SK-N-MC (cell line): ENCODE results near the gene PRKCQ.

Experiments used
- EZH2 ChIP-seq: fragments of 200-600 bp; sonication (generic); IDR thresholded peaks from one replicate; pipeline ENCODE4 v1.6.1; 2017; ENCODE audit warnings: antibody characterized with exemption
- POLR2AphosphoS5 ChIP-seq: IDR thresholded peaks from 2 replicates; pipeline ENCODE4 v1.6.1; 2012; ENCODE audit warnings: mild to moderate bottlenecking, low read depth, low read length, borderline replicate concordance

DNA sequence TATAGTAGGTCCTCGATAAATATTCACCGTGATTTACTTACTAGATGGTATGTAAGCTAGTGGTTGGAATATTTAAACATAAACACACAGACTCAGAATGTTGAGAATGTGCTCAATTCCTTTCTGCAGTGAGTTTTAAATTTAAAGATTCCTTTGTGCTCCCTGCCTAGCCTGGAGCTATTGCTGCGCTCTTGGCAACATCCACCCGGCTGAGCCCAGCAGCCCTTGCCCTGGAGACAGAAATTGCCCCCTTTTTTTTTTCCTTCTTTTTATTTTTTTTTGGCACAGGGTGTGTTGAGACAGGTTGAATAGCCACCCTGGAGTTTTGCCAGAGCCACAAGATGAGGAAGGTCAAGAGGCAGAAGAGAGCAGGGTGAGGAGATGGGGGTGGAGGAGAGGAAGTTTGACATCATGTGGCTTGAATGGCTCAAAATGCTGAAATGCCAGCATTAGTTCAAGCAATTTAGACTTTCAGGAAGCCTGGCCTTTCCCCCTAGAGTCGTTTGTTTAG lies 180.8 kb downstream of the PRKCQ start:
- TF ChIP-seq EZH2 (no peak), POLR2AphosphoS5 (no peak)
